HT1080 (cell line): ENCODE results near the gene LRP10. TPM values are rescaled to one million over a fixed set of nuclear protein-coding genes. Genes with fewer than 3 reads are reported as not detected.
"Not testable (repeated sequence)": the region's sequence is repeated elsewhere in the genome, so short reads cannot be mapped to it uniquely, and the experiment has no call there.

ENCODE experiments used
- DNase-seq: peaks from one replicate; pipeline ENCODE4 v3.0.0-alpha.2; 2015; ENCODE audit warnings: low read depth
- total RNA-seq: library from RNA; depleted of rRNA; stranded (reverse); fragments of >200 nt; shearing (Covaris generic); gene quantifications from 2 replicates; pipeline ENCODE4 v1.2.3, GENCODE V29; 2014

LRP10 gene
- total RNA-seq, 1 experiment from 2014 or later, result 86.0 TPM

DNA sequence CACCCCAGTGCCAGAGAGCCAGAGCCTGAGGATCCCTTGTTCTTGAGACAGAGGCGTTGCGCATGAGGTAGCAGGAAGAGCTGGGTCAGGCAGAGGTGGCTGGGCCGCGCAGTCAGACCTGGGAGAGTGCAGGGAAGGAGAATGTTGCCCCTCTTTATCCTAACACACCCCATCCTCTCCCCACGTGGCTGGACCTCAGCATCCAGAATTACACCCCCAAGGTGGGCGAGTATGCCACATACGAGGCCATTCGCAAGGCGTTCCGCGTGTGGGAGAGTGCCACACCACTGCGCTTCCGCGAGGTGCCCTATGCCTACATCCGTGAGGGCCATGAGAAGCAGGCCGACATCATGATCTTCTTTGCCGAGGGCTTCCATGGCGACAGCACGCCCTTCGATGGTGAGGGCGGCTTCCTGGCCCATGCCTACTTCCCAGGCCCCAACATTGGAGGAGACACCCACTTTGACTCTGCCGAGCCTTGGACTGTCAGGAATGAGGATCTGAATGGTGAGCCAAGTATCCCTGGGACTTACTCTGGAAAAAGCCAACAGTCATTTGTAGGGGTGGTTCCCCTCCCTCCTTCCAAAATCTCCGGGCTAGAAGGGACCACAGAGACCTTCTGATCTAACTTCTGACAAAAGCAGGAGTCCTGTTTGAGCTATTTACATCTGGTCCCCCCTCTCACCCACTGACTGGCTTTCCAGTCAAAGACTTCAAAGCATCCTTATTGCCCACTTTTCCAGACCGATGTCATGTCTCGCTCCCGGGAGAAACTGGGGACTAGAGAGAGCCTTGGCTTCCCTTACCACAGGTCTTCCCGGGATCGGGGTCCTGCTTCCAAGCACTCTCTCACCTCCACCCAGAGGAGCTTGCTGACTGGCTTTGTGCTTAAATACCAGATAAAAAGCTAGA, 29.1 kb upstream of the LRP10 start:
- DNase-seq, result no peak

- no peak for DNase-seq
Observed at GRCh38 chr14:22843123-22843925, 28.2 kb upstream of the LRP10 start.

- DNase-seq, result no peak
Observed at GRCh38 chr14:22844221-22845102, 27.1 kb upstream of the LRP10 start.

- no peak for DNase-seq
Observed at GRCh38 chr14:22845103-22845394, 26.5 kb upstream of the LRP10 start.

GRCh38 chr14:22845821-22846625, 25.5 kb upstream of the LRP10 start:
- DNase-seq, result no peak

DNA sequence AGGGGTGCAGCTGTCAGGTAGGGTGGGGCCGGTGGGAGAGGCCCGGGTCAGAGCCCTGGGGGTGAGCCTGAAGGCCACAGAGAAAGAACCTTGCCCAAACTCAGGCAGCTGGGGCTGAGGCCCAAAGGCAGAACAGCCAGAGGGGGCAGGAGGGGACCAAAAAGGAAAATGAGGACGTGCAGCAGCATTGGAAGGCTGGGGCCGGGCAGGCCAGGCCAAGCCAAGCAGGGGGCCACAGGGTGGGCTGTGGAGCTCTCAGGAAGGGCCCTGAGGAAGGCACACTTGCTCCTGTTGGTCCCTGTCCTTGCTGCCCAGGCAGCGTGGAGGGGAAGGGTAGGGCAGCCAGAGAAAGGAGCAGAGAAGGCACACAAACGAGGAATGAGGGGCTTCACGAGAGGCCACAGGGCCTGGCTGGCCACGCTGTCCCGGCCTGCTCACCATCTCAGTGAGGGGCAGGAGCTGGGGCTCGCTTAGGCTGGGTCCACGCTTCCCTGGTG, 24.7 kb upstream of the LRP10 start:
- no peak for DNase-seq

- peak; percentile 69 for DNase-seq
Observed at GRCh38 chr14:22847661-22848341, 23.7 kb upstream of the LRP10 start.

- DNase-seq, result peak; percentile 93
Observed at GRCh38 chr14:22848351-22849164, 23.0 kb upstream of the LRP10 start.

DNA sequence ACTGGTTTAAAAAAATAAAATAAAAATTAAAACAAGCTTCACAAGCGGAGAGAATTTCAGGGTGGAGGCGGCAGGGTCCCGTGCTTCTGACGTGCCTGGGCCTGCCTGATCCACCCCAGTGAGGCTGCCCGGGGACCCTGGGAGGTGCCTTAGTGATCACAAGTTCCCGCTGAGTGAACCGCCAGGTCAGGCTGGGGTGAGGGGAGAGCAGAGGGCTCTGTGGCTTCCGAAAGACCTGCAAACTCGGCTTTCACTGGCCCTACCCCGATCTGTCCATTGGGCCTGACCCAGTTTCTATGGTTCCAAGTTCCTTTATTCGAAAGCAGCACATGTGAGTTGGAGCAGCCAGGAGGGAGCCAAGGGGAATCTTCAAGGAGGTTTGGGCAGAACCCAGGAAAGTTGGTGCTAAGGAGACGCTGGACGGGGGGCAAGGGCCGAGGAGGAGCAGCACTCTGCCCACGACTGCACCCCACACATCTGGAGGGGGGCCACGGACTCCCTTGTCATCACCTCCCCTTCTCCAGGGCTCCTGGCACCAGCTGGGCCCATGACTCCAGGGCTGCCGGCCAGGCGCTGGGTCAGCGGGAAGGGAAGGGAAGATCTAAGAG, 22.2 kb upstream of the LRP10 start:
- no peak for DNase-seq

- DNase-seq, result peak; percentile 100
Observed at GRCh38 chr14:22850944-22851764, 20.4 kb upstream of the LRP10 start.

DNA sequence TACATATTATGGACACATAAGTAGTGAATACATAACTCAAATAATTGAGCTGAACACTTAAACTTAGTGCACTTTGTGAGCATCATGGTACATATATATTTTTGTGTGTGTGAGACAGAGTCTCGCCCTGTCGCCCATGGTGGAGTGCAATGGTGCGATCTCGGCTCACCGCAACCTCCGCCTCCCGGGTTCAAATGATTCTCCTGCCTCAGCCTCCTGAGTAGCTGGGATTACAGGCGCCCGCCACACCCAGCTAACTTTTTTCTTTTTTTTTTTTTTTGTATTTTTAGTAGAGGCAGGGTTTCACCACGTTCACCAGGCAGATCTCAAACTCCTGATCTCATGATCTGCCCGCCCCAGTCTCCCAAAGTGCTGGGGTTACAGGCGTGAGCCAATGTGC, 19.4 kb upstream of the LRP10 start:
- not testable (repeated sequence) for DNase-seq

- DNase-seq, result no peak
Observed at GRCh38 chr14:22852599-22852939, 19.0 kb upstream of the LRP10 start.

DNA sequence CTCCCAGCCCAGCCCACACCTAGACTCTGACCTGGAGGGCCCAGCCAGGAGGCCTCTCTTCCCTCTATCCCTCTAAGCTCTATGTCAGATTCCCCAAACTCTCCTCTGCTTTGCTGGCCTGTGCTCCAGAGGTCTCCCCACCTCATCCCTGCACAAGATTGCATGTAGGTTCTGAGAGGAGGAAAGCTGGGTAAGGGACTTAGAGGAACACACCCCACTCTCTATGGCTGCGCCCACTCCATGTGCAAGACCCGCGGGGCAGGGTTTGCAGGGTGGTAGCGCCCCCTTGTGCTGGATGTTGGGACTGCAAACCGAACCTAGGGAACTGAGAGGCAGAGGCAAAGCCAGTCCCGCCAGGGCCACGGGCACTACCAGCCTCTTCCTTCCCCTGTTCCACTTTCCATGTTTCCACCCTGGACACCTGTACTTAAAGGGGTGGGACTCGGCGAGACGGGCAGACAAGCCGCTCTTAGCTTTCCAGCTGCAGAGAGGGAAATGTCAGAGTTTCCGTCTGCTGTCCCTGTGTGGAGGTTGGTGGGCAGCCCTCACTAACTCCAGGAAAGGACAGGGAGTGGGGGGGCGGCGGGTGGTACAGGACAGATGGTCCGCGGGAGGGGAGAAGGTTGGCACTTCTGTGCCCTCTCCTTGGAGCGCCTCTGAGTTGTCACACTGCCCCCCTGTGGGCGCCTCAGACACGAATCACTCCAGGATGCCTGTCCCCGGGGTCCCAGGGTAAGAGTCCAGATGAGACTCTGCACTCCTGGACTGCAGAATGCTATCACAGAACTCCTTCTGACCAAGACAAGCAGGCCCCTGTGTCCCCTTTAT, 18.4 kb upstream of the LRP10 start:
- DNase-seq, result peak; percentile 92

GRCh38 chr14:22854296-22854695, 17.2 kb upstream of the LRP10 start:
- not testable (repeated sequence) for DNase-seq

DNA sequence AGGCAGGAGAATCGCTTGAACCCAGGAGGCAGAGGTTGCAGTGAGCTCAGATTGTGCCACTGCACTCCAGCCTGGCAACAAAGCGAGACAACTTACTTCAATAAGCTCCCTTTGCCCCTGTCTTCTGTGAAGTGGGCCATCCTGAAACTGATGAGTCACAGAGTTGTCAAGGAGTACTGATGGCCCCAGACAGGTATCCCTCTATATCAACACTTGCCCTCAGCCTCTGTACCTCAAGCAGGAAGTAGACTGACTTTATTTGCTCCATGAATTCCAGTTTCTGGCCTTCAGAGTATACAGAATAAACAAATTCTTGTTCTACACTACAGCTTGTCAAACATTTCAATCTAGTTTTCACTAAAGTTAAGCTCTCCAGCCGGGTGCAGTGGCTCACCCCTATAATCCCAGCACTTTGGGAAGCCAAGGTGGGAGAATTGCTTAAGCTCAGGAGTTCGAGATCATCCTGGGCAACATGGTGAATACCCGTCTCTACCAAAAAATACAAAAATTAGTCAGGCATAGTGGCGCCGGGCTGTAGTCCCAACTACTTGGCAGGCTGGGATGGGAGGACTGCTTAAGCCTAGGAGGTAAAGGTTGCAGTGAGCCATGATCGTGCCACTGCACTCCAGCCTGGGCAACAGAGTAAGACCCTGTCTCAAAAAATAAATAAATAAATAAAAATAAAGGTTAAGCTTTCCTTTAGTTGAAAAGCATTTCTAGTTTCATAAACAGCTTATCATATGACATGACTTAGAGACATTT, 16.4 kb upstream of the LRP10 start:
- no peak for DNase-seq

DNA sequence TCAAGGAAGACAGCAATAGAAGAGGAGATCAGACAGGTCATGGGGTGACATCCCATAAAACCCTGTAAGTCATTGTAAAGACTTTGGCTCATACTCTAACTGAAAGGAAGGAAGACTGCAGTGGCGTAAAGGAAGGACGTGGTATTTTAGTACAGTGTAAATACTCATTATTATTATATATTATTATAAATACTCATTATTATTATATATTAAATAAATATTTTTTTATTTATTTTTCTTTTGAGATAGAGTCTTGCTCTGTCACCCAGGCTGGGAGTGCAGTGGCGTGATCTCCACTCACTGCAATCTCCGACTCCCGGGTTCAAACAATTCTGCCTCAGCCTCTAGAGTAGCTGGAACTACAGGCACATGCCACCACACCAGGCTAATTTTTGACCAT, 15.1 kb upstream of the LRP10 start:
- no peak for DNase-seq
